Mammary epithelial cell (primary cell): Measurements from ENCODE around the gene SLC16A8.

Experiments used
- CTCF ChIP-seq, 2 donors: IDR thresholded peaks in 1 of 2; conservative IDR thresholded peaks in 1 of 2; 2 replicates each; pipeline ENCODE4 v1.5.1; 2011 to 2012; ENCODE audit warnings: inconsistent platforms in 2 of 2, low read length in 2 of 2, mild to moderate bottlenecking in 2 of 2, control low read depth in 1 of 2, low read depth in 1 of 2; ENCODE audit not compliant: insufficient read depth in 1 of 2; ENCODE audit errors: extremely low read depth in 1 of 2
- EZH2 ChIP-seq: IDR thresholded peaks from 2 replicates; pipeline ENCODE4 v1.6.1; 2012; ENCODE audit warnings: low read length, inconsistent platforms, borderline replicate concordance

- TF ChIP-seq EZH2 (no peak), CTCF (conservative IDR thresholded peaks at IDR 0.05 in 1 of 2, IDR thresholded peaks at IDR 0.05 in 1 of 2; ENCODE audit: extremely low read depth in 1 of 2, insufficient read depth in 1 of 2, low read depth in 1 of 2, low read length in 2 of 2) (no peak)
These were observed 36.6 kb upstream of the SLC16A8 start for GRCh38 chr22:38120359-38121110.
